Activated B cell treated with CpG ODN at 0.5 μM for 24 hours (primary cell): ENCODE data around the gene SPATC1L. TPM values are rescaled to one million over a fixed set of nuclear protein-coding genes. Genes with fewer than 3 reads are reported as not detected.
A peak's percentile ranks its signal among the peaks of the same experiment; 100 is the strongest.

ENCODE experiments used
- ATAC-seq: fragments of 200-7000 bp; cut with Tn5 transposase; one replicate; pipeline ENCODE4 v1.10.0; 2021; ENCODE audit warnings: low read depth, mild to moderate bottlenecking, moderate library complexity
- CTCF ChIA-PET: fragments of 350-600 bp; sonication (Branson Sonifier 250); formaldehyde crosslinking; loops from one replicate; lab custom pipeline; 2021; ENCODE audit warnings: antibody characterized with exemption; lab: Charles Lee
- POLR2A ChIA-PET: fragments of 350-600 bp; sonication (Branson Sonifier 250); formaldehyde crosslinking; loops from one replicate; lab custom pipeline; 2021; ENCODE audit warnings: antibody characterized with exemption; lab: Charles Lee
- DNase-seq: peaks from one replicate; pipeline ENCODE4 v3.0.0; 2022
- H3K27ac Mint-ChIP-seq: one replicate; pipeline ENCODE4 v1.8.0; 2020; ENCODE audit warnings: mixed read lengths
- H3K27me3 Mint-ChIP-seq: one replicate; pipeline ENCODE4 v1.8.0; 2021; ENCODE audit warnings: mixed read lengths
- H3K36me3 Mint-ChIP-seq: one replicate; pipeline ENCODE4 v1.8.0; 2021; ENCODE audit warnings: low read depth, mixed read lengths
- H3K4me1 Mint-ChIP-seq: one replicate; pipeline ENCODE4 v1.8.0; 2021; ENCODE audit warnings: mixed read lengths
- H3K4me3 Mint-ChIP-seq: one replicate; pipeline ENCODE4 v1.8.0; 2020; ENCODE audit warnings: mild to moderate bottlenecking, mixed read lengths
- H3K9me3 Mint-ChIP-seq: one replicate; pipeline ENCODE4 v1.8.0; 2020; ENCODE audit warnings: mixed read lengths
- CTCF ChIP-seq: fragments of 200-600 bp; IDR thresholded peaks from one replicate; pipeline ENCODE4 v1.8.0; 2022; ENCODE audit warnings: antibody characterized with exemption, mild to moderate bottlenecking
- intact Hi-C: fragments of 100-400 bp; cut with micrococcal nuclease; formaldehyde crosslinking; loops from one replicate; pipeline ENCODE4 v1.15.1; 2024
- total RNA-seq: library from RNA; stranded (reverse); gene quantifications from 2 replicates; pipeline ENCODE4 v1.2.3, GENCODE V29; 2022

SPATC1L gene
- total RNA-seq, 1 donor from 2014 or later, result 7.5 TPM

- DNase-seq, result no peak
- ChIA-PET POLR2A (no interaction called here), CTCF (no interaction called here)
- intact Hi-C loops, result no loop called here
- Mint-ChIP-seq H3K27me3 (no peaks in the 10 kb centered on the region), H3K27ac (no peak overlapping the region), H3K9me3 (no peaks in the 10 kb centered on the region), H3K4me1 (peaks cover 2% of the 10 kb centered on the region), H3K4me3 (no peak overlapping the region), H3K36me3 (peaks cover 2% of the 10 kb centered on the region)
- no peak for ATAC-seq
- no peak for TF ChIP-seq CTCF
Observed at GRCh38 chr21:46157396-46157986, 26.8 kb downstream of the SPATC1L start.

- ChIA-PET CTCF (no interaction called here), POLR2A (no interaction called here)
- intact Hi-C loops, result no loop called here
- no peak for TF ChIP-seq CTCF
- Mint-ChIP-seq H3K4me3 (no peak overlapping the region), H3K4me1 (peaks cover 2% of the 10 kb centered on the region), H3K36me3 (peaks cover 2% of the 10 kb centered on the region), H3K27me3 (no peaks in the 10 kb centered on the region), H3K9me3 (no peaks in the 10 kb centered on the region), H3K27ac (no peak overlapping the region)
- DNase-seq, result peak; percentile 7
- no peak for ATAC-seq
Observed at GRCh38 chr21:46156678-46157077, 27.6 kb downstream of the SPATC1L start.

GRCh38 chr21:46156378-46156645 is 27.9 kb downstream of the SPATC1L start:
- intact Hi-C loops, result no loop called here
- Mint-ChIP-seq H3K27ac (no peak overlapping the region), H3K4me1 (peaks cover 2% of the 10 kb centered on the region), H3K27me3 (no peaks in the 10 kb centered on the region), H3K9me3 (no peaks in the 10 kb centered on the region), H3K4me3 (no peak overlapping the region), H3K36me3 (peaks cover 2% of the 10 kb centered on the region)
- ChIA-PET CTCF (no interaction called here), POLR2A (no interaction called here)
- DNase-seq (peak; percentile 4), ATAC-seq (no peak)
- TF ChIP-seq CTCF, result no peak

- Mint-ChIP-seq H3K27me3 (no peaks in the 10 kb centered on the region), H3K36me3 (peaks cover 2% of the 10 kb centered on the region), H3K9me3 (no peaks in the 10 kb centered on the region), H3K4me1 (peaks cover 2% of the 10 kb centered on the region), H3K4me3 (no peak within 1 kb of the TSS), H3K27ac (no peak within 1 kb of the TSS)
- CTCF ChIA-PET, result no interaction called here
- ATAC-seq (no peak), DNase-seq (peak; percentile 14)
- POLR2A ChIA-PET, result no interaction called here
- no peak for TF ChIP-seq CTCF
- intact Hi-C loops, result no loop called here
Observed at GRCh38 chr21:46155514-46156377, 28.5 kb downstream of the SPATC1L start, which contains the start of gene FTCD. Gene FTCD, minus strand, starts transcription at chr21:46155579. Its CDS starts 56 bp downstream, at chr21:46155523.

GRCh38 chr21:46154955-46155513 is 29.2 kb downstream of the SPATC1L start:
- H3K27ac Mint-ChIP-seq, result no peak overlapping the region
- TF ChIP-seq CTCF, result no peak
- intact Hi-C loops, result no loop called here
- no peak overlapping the region for H3K4me3 Mint-ChIP-seq
- no peaks in the 10 kb centered on the region for H3K27me3 Mint-ChIP-seq
- ATAC-seq, result no peak
- H3K4me1 Mint-ChIP-seq, result peaks cover 2% of the 10 kb centered on the region
- ChIA-PET CTCF (no interaction called here), POLR2A (no interaction called here)
- H3K9me3 Mint-ChIP-seq, result no peaks in the 10 kb centered on the region
- peaks cover 2% of the 10 kb centered on the region for H3K36me3 Mint-ChIP-seq
- DNase-seq, result no peak
